ENCODE results near the gene ANXA10.

Gene ANXA10

DNA sequence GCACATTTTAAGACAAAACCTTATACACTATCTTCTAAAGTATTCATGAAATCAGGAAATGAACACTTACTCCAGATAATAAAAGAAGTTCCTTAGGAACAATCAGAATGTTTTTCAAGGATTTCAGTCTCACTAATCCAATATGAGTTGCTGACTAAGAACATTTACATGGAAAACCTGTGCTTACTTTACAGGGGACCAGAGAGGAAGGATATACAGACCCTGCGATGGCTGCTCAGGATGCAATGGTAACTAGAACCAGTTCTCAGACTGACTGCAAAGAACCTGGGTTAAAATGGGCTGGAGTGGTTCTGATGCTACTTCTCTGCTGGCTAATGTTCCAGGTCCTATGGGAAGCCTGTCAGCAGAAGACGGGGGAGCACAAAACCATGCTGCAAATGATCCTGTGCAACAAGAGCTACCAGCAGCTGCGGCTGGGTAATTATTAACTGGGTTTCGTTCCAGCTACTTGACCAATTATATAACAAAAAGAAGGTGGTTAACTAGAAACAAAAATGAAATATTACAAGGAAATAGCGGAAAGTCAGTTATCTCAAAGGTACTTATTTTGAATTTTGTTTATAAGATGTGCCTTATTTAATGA is 85.3 kb downstream of the ANXA10 start:
- no peak for FAIRE-seq
- TF ChIP-seq, protein P1, sequence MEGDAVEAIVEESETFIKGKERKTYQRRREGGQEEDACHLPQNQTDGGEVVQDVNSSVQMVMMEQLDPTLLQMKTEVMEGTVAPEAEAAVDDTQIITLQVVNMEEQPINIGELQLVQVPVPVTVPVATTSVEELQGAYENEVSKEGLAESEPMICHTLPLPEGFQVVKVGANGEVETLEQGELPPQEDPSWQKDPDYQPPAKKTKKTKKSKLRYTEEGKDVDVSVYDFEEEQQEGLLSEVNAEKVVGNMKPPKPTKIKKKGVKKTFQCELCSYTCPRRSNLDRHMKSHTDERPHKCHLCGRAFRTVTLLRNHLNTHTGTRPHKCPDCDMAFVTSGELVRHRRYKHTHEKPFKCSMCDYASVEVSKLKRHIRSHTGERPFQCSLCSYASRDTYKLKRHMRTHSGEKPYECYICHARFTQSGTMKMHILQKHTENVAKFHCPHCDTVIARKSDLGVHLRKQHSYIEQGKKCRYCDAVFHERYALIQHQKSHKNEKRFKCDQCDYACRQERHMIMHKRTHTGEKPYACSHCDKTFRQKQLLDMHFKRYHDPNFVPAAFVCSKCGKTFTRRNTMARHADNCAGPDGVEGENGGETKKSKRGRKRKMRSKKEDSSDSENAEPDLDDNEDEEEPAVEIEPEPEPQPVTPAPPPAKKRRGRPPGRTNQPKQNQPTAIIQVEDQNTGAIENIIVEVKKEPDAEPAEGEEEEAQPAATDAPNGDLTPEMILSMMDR (IDR thresholded peaks at IDR 0.05; ENCODE audit: insufficient read depth, missing control alignments), result no peak

DNA sequence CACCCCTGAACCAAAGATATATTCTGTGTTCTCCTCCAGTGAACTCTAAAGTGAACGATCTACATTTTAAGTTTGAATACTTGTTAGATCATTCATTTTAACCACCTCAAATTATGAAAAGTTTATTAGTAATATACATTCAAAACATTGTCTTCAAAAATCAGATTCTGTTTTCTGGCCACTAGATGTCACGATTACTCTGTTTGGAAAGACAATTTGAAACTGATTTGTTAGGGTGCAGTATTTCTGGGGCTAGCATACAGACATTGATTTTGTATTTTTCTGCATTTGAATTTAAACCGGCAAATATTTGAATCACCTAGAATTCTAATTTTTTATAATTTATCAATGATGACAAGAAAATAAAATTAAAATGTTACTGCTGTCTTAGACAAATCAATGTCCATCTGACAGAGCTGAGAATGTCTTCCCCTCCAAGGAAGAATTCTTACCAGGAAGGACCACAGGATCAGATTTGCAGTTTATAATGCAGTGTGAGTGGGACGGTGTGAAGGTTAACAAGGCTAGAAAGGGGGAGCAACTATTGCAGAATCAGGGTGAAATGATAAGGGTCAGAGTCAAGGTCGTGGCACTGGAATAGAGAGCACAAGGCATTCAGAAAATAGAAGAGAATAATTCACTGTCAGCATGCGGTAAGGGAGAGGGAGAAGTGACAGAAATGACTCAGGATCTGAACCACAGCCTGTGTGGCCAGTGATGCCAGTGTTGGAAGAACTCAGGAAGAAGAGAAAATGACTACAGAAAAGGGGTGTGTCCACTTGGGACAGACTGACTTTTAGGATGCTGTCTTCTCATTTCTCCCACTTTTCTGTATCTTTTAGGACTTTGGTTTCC is 91.6 kb downstream of the ANXA10 start:
- TF ChIP-seq, protein P1 (IDR thresholded peaks at IDR 0.05; ENCODE audit: insufficient read depth, missing control alignments), result peak; percentile 60
- DNase-seq (ENCODE audit: insufficient read length, low spot score) (no peak), FAIRE-seq (peak; percentile 80)

More for the DNA sequence above, 85.3 kb downstream of the ANXA10 start:
- DNase-seq (ENCODE audit: insufficient read length, low spot score), result no peak

DNA sequence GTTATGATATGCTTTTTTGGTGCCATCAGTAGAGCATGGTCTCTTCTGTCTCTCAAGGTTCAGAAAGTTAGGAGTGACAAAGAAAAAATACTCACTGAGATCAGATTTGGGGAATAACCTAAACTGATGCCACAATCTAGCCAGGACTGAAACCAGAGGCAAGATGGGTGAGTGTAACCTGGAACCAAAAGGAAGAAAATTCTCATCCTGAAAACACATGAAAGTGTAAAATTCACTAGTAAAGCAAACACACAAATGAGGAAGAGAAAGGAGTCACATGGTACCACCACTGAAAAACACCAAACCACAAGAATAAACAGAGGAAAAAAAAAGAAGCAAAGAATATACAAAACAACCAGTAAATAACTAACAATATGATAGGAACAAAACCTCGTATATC is 96.4 kb downstream of the ANXA10 start:
- no peak for FAIRE-seq
- TF ChIP-seq, protein P1 (IDR thresholded peaks at IDR 0.05; ENCODE audit: insufficient read depth, missing control alignments), result no peak
- no peak for DNase-seq (ENCODE audit: insufficient read length, low spot score)

DNA sequence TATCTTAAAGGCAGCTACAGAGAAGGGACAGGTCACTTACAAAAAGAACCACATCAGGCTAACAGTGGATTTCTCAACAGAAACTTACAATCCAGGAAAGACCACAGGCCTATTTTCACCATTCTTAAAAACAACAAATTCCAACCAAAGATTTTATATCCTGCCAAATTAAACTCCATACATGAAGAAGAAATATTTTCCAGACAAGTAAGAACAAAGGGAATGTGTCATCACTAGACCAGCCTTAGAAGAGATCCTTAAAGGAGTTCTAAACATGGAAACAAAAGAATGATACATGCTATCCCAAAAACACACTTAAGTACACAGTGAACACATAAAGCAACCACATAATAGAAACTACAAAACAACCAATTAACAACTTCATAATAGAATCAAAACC is 105.6 kb downstream of the ANXA10 start:
- TF ChIP-seq, protein P1 (IDR thresholded peaks at IDR 0.05; ENCODE audit: insufficient read depth, missing control alignments), result no peak
- no peak for FAIRE-seq
- no peak for DNase-seq (ENCODE audit: insufficient read length, low spot score)

DNA sequence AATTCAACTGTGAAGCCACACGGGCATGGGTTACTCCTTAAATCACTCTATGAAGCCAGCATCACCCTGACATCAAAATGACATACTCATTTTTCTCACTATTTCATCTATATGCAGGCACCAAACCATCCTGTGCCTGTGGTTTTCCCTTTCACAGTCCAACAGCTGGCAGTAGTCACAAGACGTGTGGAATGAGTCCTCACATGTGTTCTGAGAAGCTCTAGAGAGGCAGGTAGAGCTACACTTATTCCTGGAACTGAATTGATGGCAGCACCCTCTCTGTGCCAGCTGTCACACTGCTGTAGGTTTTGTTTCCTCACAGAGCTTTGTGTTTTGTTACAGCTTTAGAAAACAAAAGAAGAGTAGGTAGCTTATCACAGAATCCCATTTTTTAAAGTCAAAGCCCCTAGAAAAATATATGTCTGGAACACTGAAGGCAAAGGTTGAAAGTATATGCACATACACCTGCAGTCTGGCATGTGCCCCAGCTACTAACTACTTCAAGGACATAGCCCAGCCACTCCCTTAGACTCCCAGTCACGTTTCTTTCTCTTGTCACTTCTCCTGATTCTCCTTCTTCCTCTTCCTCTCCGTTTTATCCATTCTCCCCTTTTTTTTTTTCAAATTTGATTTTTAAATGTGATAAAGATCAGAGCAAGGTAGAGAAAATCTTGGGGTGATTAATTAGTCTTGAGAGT is 107.1 kb downstream of the ANXA10 start:
- TF ChIP-seq, protein P1 (IDR thresholded peaks at IDR 0.05; ENCODE audit: insufficient read depth, missing control alignments), result no peak
- no peak for FAIRE-seq
- no peak for DNase-seq (ENCODE audit: insufficient read length, low spot score)

DNA sequence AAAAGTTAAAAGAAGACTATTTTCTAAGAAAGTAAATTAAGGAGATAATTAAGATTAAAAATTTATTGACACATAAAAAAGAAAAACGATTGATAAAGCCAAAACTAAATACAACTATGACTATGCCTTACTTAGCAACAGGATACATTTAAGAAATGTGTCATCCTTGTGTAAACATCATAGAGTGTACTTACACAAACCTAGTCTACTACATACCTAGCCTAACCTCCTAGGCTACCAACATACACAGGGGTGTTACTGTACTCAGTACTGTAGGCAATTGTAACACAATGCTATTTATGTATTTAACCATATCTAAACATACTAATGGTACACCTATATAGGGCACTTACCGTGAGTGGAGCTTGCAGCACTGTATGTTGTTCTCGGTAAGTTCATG is 108.3 kb downstream of the ANXA10 start:
- TF ChIP-seq, protein P1 (IDR thresholded peaks at IDR 0.05; ENCODE audit: insufficient read depth, missing control alignments), result no peak
- no peak for FAIRE-seq
- DNase-seq (ENCODE audit: insufficient read length, low spot score), result no peak
